Measurements from ENCODE around the gene SPATA46.

- TF ChIP-seq, protein P1, sequence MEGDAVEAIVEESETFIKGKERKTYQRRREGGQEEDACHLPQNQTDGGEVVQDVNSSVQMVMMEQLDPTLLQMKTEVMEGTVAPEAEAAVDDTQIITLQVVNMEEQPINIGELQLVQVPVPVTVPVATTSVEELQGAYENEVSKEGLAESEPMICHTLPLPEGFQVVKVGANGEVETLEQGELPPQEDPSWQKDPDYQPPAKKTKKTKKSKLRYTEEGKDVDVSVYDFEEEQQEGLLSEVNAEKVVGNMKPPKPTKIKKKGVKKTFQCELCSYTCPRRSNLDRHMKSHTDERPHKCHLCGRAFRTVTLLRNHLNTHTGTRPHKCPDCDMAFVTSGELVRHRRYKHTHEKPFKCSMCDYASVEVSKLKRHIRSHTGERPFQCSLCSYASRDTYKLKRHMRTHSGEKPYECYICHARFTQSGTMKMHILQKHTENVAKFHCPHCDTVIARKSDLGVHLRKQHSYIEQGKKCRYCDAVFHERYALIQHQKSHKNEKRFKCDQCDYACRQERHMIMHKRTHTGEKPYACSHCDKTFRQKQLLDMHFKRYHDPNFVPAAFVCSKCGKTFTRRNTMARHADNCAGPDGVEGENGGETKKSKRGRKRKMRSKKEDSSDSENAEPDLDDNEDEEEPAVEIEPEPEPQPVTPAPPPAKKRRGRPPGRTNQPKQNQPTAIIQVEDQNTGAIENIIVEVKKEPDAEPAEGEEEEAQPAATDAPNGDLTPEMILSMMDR (IDR thresholded peaks at IDR 0.05; ENCODE audit: insufficient read depth, low read depth, low read length), result no peak
- TF ChIP-seq EZH2 (IDR thresholded peaks at IDR 0.05; ENCODE audit: insufficient read depth, low read length), result no peak
Measured at GRCh38 chr1:162388615-162389014, 12.0 kb upstream of the SPATA46 start.
